ENCODE measurements around the gene MMADHC.

MMADHC gene

DNA sequence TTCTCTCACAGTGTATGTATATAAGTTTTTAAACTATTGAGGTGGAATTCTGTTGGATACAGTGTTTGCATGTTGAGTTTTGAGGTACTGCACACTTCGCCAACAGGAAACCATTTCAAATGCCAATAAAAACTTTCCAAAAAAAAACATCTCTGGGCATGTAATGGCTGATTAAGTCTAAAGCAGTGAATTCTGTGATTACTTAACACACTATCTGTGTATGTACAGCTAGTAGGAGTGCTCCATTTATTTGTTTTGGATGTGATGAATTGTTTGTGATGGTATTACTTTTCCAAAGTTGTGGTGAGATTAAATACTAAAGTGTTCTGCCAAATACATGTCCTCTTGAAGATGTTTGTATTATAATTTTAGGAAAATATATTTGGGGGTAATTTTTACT lies 31.1 kb downstream of the MMADHC start:
- DNase-seq (ENCODE audit: low read depth), result no peak

DNA sequence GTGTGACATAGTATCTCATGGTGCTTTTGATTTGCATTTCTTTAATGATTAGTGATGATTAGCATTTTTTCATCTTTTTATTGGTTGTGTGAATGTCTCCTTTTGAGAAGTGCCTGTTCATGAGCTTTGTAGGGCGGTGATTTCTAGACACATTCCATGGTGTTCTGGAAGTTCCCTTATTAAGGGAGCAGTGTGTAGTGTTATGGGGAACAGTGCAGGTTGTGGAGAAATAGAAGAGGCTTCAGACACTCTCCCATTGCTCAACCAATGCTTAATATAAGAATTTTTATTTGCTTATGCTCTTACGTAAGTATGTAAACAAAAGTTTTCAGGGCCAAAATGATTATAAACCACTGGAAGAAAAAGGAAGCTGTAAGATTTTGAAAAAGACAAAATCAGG lies 34.7 kb downstream of the MMADHC start:
- DNase-seq (ENCODE audit: low read depth), result no peak

DNA sequence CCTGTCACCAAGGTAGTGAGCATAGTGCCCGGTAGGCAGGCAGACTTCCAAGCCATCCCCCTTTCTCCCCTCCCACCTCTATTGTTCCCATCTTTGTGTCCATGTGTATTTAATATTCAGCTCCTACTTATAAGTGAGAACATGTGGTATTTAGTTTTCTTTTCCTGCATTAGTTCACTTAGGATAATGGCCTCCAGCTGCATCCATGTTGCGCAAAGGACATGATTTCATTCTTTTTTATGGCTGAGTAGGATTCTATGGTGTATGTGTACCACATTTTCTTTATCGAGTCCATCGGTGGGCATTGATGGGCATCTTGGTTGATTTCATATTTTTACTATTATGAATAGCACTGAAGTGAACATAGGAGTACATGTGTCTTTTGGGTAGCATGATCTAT lies 35.3 kb downstream of the MMADHC start:
- no peak for DNase-seq (ENCODE audit: low read depth)

DNA sequence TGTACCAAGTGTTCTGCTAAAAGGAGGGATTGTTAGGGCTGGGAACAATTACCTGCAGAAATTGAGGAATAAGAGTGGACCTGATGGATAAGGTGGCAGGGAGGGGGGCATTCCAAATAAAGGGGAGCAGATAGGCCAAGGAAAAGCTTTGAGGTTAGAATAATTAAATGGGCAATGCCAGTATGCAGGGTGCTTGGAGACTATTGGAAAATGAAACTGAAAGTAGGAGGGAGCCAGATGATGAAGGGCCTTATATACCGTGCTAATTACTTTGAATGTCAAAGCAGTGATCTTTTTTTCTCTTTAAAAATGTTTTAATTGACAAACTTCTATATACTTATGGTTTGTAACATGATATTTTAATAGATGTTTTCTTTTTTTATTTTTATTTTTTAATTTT lies 42.9 kb downstream of the MMADHC start:
- DNase-seq (ENCODE audit: low read depth), result no peak

DNA sequence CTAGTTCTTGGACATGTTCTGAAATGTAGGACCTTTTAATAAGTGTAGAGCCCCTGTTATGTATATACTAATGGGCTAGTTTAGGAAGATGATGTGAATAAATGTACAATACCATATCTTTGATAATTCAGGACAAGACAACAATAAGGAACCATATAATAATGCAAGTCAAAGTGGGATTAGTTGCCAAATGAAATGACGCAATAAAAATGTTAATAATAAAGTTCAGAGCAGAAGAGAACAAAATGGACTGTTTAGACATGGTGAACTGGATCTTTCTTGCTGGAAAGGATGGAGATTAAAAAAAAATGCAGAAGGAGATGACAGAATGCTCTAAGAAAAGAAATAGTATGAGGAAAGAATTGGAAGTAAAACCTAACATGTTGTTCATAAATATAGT lies 43.7 kb downstream of the MMADHC start:
- no peak for DNase-seq (ENCODE audit: low read depth)

DNA sequence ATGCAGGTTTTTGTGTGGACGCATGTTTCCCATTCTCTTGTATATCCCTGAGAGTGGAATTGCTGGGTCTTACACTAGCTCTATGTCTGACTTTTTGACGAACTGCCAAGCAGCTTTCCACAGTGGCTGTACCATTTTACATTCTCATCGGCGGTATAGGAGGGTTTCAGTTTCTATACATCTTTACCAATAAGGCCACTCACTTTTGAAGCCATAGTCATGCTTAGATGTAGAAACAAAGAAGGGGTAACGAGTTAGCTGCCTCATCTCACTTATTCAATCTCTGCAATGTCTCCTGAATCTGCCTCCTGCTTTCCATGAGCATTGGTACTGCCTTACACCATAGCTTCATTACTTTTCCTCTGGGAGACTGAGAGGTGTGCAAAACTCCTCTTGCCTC lies 47.4 kb downstream of the MMADHC start:
- no peak for DNase-seq (ENCODE audit: low read depth)

DNA sequence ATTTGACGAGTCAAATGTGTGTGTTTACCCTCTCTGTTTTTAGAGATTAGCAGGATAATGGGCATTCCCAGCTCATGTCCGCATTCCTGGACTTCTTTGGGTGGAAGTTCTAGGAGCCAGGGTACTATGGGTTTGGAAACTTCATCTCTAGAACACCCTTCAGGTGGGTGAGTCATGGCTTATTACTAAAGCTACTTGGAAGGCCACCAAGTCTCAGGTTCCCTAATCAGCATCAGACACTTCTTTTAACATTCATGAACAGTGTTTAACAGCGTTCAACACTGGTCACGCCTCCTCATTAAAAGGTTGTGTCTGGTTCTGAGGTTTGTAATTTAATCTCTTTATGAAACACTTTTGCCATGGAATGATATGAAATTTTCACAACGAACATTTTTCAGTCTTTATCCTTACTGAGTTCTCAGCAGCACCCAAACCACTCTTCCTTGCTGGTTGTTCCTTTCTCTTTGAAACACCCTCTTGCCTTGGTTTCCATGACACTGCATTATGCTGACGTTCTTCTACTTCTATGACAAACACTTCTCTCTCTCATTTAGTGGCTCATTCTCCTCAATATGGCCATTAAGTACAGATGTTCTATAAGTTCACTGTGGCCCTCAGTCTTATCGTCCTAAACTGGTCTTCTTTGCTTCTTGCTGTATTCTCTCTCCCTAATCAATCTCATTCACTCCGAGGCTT lies 49.3 kb downstream of the MMADHC start:
- DNase-seq (ENCODE audit: low read depth), result no peak

DNA sequence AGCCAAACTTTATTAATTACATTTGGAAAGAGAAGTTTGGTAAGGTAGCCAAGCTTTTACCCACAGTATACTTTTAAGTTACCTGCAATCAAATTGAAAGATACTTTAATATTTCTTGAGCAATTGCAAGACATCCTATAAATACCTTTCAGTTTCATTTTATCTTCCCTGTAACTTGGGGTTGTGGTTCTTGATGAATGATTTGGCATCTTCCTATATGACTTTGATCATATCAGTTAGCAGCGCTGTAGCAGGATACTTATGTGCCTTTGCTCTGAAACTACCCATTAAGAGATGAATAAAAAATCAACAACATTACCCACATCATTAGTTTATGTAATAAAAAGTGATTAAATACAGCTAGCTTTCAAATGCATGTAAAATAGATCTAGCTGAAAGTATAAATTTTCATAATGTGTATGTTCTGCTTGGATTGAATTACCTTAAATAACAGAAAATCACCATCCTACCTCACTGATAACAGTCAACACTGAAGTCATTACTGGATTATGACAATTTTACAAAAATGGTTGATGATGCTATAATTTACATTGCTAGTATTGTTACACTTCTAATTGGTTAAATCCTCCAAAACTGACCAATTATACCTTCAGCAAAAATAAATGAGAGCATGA lies 50.4 kb downstream of the MMADHC start:
- DNase-seq (ENCODE audit: low read depth), result no peak

DNA sequence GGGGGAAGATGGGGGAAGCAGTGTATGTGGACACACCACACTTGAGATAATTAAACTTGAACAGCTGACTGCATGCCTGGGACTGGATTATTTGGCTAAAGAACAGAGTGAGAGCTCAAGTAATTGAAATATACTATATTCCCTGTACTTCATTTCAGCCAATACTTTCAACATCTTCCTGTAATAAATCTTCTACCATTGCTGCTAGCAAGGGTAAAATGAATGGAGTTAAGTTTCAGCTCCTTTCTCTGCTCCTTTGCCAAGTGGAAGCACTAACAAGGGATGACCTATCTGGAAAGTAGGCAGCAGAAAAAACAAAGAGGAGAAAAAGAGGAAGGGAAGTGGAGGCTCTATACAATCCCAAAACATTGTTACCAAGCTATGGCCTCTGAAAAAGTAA lies 50.9 kb downstream of the MMADHC start:
- DNase-seq (ENCODE audit: low read depth), result no peak

DNA sequence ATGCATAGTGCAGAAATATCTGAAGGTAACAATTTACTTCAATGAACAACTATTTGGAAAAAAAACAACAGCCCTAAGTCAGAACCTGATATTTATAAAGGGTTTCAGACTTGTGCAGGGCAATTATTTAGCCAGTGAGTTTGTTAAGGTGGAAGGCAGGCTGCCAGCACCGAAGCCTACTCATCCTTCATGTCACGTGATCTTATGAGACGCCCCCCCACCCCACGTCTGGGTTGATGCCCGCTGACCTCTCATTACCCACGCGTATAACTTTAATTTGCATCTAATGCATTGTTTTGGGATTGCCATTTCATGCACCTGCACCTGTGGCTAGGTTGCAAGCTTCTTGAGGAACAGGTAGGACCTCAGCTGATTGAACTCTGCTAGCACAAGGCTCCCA lies 52.9 kb downstream of the MMADHC start:
- DNase-seq (ENCODE audit: low read depth), result no peak

DNA sequence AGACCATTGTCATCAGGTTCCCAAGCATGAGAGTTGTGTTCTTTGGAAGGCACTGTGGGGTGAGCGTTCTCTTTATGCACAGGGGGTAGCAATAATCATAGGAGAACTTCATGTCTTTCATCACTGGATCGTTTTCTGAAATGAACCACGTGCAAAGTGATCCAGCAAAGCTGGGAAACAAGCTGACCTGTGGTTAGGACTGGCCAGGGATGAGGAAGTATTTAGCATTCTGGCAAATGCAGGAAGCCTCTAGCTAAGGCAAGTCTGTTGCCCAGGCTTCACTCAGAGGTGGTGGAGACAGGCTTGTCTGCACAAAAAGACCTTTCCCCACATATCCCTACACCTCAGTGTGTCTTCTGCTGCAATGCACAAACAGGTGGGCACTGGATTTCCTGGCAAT lies 58.6 kb downstream of the MMADHC start:
- DNase-seq (ENCODE audit: low read depth), result no peak

DNA sequence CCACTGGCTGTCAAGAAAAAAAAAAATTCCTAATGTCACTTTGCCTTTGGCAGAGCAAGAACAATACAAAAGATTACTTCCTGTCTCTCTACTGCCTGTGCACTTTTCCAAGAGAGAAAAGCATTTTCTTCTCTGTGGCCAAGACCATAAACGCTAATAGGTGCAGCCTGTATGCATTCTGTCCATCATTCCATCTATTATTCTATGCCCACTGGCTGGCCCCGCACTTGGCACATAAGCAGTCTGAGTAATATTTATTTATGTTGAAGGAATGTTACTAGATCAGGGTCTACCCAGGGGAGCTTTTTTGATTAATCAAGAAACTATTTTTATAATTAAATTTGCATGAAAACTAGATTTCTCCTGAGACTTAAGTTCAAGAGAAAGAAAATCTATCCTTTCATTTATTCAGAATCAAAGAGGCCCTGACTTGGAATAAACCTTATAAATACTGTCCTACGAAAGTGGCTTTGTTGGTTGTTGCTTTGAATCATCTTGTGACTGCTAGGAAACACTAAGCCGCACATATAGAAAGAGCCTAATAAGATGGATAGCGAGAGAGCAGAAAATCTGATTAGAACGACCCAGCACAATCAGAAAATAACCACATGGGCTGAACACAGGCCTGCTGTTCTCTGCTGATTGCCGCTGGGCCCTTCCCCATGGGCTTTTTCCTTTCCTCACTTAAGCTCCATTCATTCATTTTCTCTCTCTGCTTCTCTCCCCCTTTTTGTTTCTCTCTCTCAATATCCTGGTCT lies 59.4 kb downstream of the MMADHC start:
- DNase-seq (ENCODE audit: low read depth), result no peak

DNA sequence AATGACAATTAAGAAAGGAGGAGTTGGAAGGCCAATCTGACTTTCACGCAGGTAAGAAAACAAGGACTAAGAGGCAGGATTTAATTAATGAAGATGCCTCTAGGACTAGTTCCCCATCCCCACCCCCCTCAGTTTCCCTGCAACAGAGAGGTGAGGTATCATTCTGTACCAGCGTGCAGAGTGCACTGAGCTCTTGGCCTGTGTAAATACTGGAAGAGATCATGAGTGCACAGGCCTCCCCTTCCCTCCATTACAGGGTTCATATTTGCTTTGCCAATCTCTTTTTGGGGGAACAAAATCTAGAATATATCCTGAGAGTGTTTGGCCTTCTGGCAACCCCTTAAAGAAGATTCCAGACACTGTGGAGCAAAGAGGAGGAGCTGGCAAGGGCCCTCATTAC lies 60.9 kb downstream of the MMADHC start:
- DNase-seq (ENCODE audit: low read depth), result no peak

DNA sequence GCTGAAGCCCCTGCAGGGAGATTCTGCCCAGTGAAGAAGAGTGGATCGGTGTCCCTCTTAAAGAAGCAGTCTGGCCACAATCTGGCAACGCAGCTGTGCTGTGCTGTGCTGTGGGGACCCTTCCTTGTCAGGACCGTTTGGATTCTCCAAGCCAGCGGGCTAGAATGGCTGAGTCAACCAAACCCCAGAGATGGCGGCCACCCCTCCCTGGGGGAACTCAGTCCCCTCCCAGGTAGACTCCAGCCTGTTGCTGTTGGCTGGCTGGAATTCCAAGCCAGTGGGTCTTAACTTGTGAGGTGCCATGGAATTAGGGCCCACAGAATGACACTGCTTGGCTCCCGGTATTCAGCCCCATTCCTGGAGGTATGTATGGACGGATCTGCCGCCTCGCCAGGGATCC lies 62.3 kb downstream of the MMADHC start:
- DNase-seq (ENCODE audit: low read depth), result no peak

Measured in fibroblast of the conjunctiva (primary cell).